Stimulated activated CD4-positive, alpha-beta T cell treated with anti-CD3 and anti-CD28 coated beads, TNF-alpha, amount 100 ng/mL, for 48 hours (primary cell): ENCODE results near the gene LRRC17.
"Not testable (repeated sequence)": the region's sequence is repeated elsewhere in the genome, so short reads cannot be mapped to it uniquely, and the experiment has no call there.

ENCODE experiments used
- DNase-seq, 3 donors: peaks; one replicate each; pipeline ENCODE4 v3.0.0-alpha.2; 2020; ENCODE audit warnings: low read depth in 3 of 3

LRRC17 gene

GRCh38 chr7:102897211-102897631, 15.6 kb upstream of the LRRC17 start:
- no peak for DNase-seq

GRCh38 chr7:102897856-102898531, 14.8 kb upstream of the LRRC17 start:
- DNase-seq: no peak

- no peak for DNase-seq
These were observed 14.3 kb upstream of the LRRC17 start for GRCh38 chr7:102898532-102898859.

- not testable (repeated sequence) for DNase-seq
These were observed 10.7 kb upstream of the LRRC17 start for GRCh38 chr7:102902052-102902451.

GRCh38 chr7:102903576-102903975, 9.2 kb upstream of the LRRC17 start:
- not testable (repeated sequence) for DNase-seq

GRCh38 chr7:102908676-102909075, 4.1 kb upstream of the LRRC17 start:
- DNase-seq: no peak

- no peak for DNase-seq
These were observed 1.0 kb downstream of the LRRC17 start for GRCh38 chr7:102913826-102914225.

- no peak for DNase-seq
These were observed 1.8 kb downstream of the LRRC17 start for GRCh38 chr7:102914585-102914984.

GRCh38 chr7:102916426-102916825, 3.6 kb downstream of the LRRC17 start:
- DNase-seq: no peak

- DNase-seq: no peak
These were observed 4.1 kb downstream of the LRRC17 start for GRCh38 chr7:102916881-102917280.

GRCh38 chr7:102917436-102918353, 4.9 kb downstream of the LRRC17 start:
- DNase-seq: no peak

- no peak for DNase-seq
These were observed 6.0 kb downstream of the LRRC17 start for GRCh38 chr7:102918845-102919244.

GRCh38 chr7:102925976-102926782, 13.4 kb downstream of the LRRC17 start:
- no peak for DNase-seq

- DNase-seq: no peak
These were observed 14.0 kb downstream of the LRRC17 start for GRCh38 chr7:102926783-102927140.

GRCh38 chr7:102927312-102927933, 14.6 kb downstream of the LRRC17 start:
- no peak for DNase-seq

GRCh38 chr7:102931757-102932156, 19.0 kb downstream of the LRRC17 start:
- no peak for DNase-seq

- DNase-seq: no peak
These were observed 21.0 kb downstream of the LRRC17 start for GRCh38 chr7:102933763-102934162.

- DNase-seq: no peak
These were observed 21.4 kb downstream of the LRRC17 start for GRCh38 chr7:102934239-102934638.

GRCh38 chr7:102934701-102935100, 21.9 kb downstream of the LRRC17 start:
- no peak for DNase-seq

GRCh38 chr7:102935450-102936115, 22.8 kb downstream of the LRRC17 start:
- DNase-seq: no peak

GRCh38 chr7:102938679-102939078, 25.9 kb downstream of the LRRC17 start:
- DNase-seq: no peak
